H1 (cell line): ENCODE measurements around the gene UBTD2. TPM values are rescaled to one million over a fixed set of nuclear protein-coding genes. Genes with fewer than 3 reads are reported as not detected.

Source experiments
- RFX5 ChIP-seq: IDR thresholded peaks from 2 replicates; pipeline ENCODE4 v1.6.1; 2011; ENCODE audit warnings: low read depth, low read length, improper control_type of control experiment, borderline replicate concordance
- ZNF274 ChIP-seq: IDR thresholded peaks from 2 replicates; pipeline ENCODE4 v1.7.0; 2012; ENCODE audit warnings: low read length, borderline replicate concordance; ENCODE audit errors: extremely low read depth
- polyA plus RNA-seq, 7 experiments: library from polyadenylated mRNA; depleted of rRNA in 3 of 7; stranded (reverse) in 5 of 7; unstranded in 2 of 7; fragments of >200 nt in 5 of 7; fragments of 200-250 nt in 2 of 7; gene quantifications; 1 replicate in 5 of 7; 2 replicates in 1 of 7; 4 replicates in 1 of 7; pipeline versions ENCODE4 v1.2.1 to v1.2.3, GENCODE V29; 2011 to 2013; ENCODE audit warnings: missing spikeins in 2 of 7, mixed read lengths in 2 of 7
- total RNA-seq: library from RNA; stranded (reverse); fragmentation: NEBNext Ultra II Directional; extraction: Animal tissue kit (Norgen Biotek cat#: 25700); gene quantifications from 2 replicates; pipeline ENCODE4 v1.2.1, GENCODE V29; 2021

Gene UBTD2
- total and polyA plus RNA-seq, 2 of the 8 experiments (the other 6 are each of a cell fraction or from before 2014, with no cell fraction given) = 14.5 to 39.2 TPM

DNA sequence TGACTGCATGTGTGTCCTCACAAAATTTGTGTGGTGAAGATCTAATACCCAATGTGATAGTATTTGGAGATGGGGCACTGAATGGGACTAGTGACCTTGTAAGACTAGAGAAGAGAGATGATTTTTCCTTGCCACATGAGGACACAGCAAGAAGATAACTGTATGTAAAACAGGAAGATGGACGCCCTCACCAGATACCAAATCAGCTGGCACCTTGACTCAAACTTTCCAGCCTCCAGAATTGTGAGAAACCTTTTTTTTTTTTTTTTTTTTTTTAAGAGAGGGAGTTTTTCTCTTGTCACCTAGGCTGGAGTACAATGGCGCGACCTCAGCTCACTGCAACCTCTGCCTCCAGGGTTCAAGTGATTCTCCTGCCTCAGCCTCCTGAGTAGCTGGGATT is 40.3 kb downstream of the UBTD2 start (continued):
- TF ChIP-seq RFX5 (no peak), ZNF274 (no peak)
